ENCODE data around the gene AUTS2. TPM values are rescaled to one million over a fixed set of nuclear protein-coding genes. Genes with fewer than 3 reads are reported as not detected.

The AUTS2 gene
- total RNA-seq, 1 experiment from 2014 or later: 2.5 TPM

GRCh38 chr7:69619635-69620034 lies 21.4 kb downstream of the AUTS2 start:
- Histone ChIP-seq H3K9me3 (ENCODE audit: control insufficient read depth, insufficient read depth, low read depth, low read length) (no peaks in the 10 kb centered on the region), H3K4me1 (ENCODE audit: control insufficient read depth, insufficient read depth, low read length) (no peaks in the 10 kb centered on the region), H3K27me3 (ENCODE audit: control insufficient read depth, insufficient read depth, low read length) (no peaks in the 10 kb centered on the region), H3K36me3 (ENCODE audit: control insufficient read depth, insufficient read depth, low read length) (no peaks in the 10 kb centered on the region), H3K4me3 (ENCODE audit: low read depth in 2 of 2, low read length in 2 of 2) (no peak overlapping the region), H3K27ac (ENCODE audit: low read length) (no peak overlapping the region)
- intact Hi-C loops (cut with micrococcal nuclease; ENCODE audit: unreplicated experiment) (no loop called here), in situ Hi-C loops (cut with HindIII; ENCODE audit: low pct_unique_long_range_greater_than_20kb, low sequenced_read_pairs) (no loop called here)
- ATAC-seq: no peak
- DNase-seq (ENCODE audit: low read depth, low spot score): no peak
- ChIA-PET POLR2A (no interaction called here), CTCF (no interaction called here)
- TF ChIP-seq POLR2AphosphoS5 (IDR thresholded peaks at IDR 0.05; ENCODE audit: low read depth, low read length) (no peak), TCF7L2 (IDR thresholded peaks at IDR 0.05; ENCODE audit: low read depth, low read length) (no peak), SIN3A (IDR thresholded peaks at IDR 0.05; ENCODE audit: borderline replicate concordance, insufficient read depth, low read depth, low read length) (no peak), REST (IDR thresholded peaks at IDR 0.05; ENCODE audit: insufficient read depth in 1 of 2, low read depth in 2 of 2, low read length in 1 of 2) (no peak), CTCF (IDR thresholded peaks at IDR 0.05) (no peak)
- no TSS peak for BruUV-seq (replicated peaks)

GRCh38 chr7:69620063-69620462 lies 21.8 kb downstream of the AUTS2 start:
- no TSS peak for BruUV-seq (replicated peaks)
- ATAC-seq: no peak
- Histone ChIP-seq H3K4me1 (ENCODE audit: control insufficient read depth, insufficient read depth, low read length) (no peaks in the 10 kb centered on the region), H3K27ac (ENCODE audit: low read length) (no peak overlapping the region), H3K4me3 (ENCODE audit: low read depth in 2 of 2, low read length in 2 of 2) (no peak overlapping the region), H3K27me3 (ENCODE audit: control insufficient read depth, insufficient read depth, low read length) (no peaks in the 10 kb centered on the region), H3K36me3 (ENCODE audit: control insufficient read depth, insufficient read depth, low read length) (no peaks in the 10 kb centered on the region), H3K9me3 (ENCODE audit: control insufficient read depth, insufficient read depth, low read depth, low read length) (no peaks in the 10 kb centered on the region)
- DNase-seq (ENCODE audit: low read depth, low spot score): no peak
- in situ Hi-C loops (cut with HindIII; ENCODE audit: low pct_unique_long_range_greater_than_20kb, low sequenced_read_pairs) (no loop called here), intact Hi-C loops (cut with micrococcal nuclease; ENCODE audit: unreplicated experiment) (no loop called here)
- TF ChIP-seq TCF7L2 (IDR thresholded peaks at IDR 0.05; ENCODE audit: low read depth, low read length) (no peak), SIN3A (IDR thresholded peaks at IDR 0.05; ENCODE audit: borderline replicate concordance, insufficient read depth, low read depth, low read length) (no peak), CTCF (IDR thresholded peaks at IDR 0.05) (no peak), REST (IDR thresholded peaks at IDR 0.05; ENCODE audit: insufficient read depth in 1 of 2, low read depth in 2 of 2, low read length in 1 of 2) (no peak), POLR2AphosphoS5 (IDR thresholded peaks at IDR 0.05; ENCODE audit: low read depth, low read length) (no peak)
- ChIA-PET CTCF (no interaction called here), POLR2A (no interaction called here)

Data from Panc1 (cell line).